Adrenal gland (tissue), 12 donors: ENCODE data around the gene SEMA3A. TPM values are rescaled to one million over a fixed set of nuclear protein-coding genes. Genes with fewer than 3 reads are reported as not detected.
"Not testable (repeated sequence)": the region's sequence is repeated elsewhere in the genome, so short reads cannot be mapped to it uniquely, and the experiment has no call there.

ENCODE experiments used
- DNase-seq, 7 donors: peaks; one replicate each; pipeline ENCODE4 v3.0.0-alpha.2; 2019 to 2020
- H3K27ac ChIP-seq, 5 donors: fragments of 200-600 bp; sonication (generic) in 4 of 5; 1 replicate in 3 of 5; 2 replicates in 2 of 5; pipeline versions ENCODE4 v1.5.1 to v1.8.0; 2016 to 2020; ENCODE audit warnings: mild to moderate bottlenecking in 1 of 5
- H3K27me3 ChIP-seq: fragments of 200-600 bp; 2 replicates; pipeline ENCODE4 v1.8.0; 2021
- H3K36me3 ChIP-seq, 2 donors: fragments of 200-600 bp; replicated peaks in 1 of 2; 1 replicate in 1 of 2; 2 replicates in 1 of 2; pipeline versions ENCODE4 v1.5.1 to v1.8.0; 2018 to 2022
- H3K4me1 ChIP-seq, 2 donors: fragments of 200-600 bp; replicated peaks in 1 of 2; 1 replicate in 1 of 2; 2 replicates in 1 of 2; pipeline versions ENCODE4 v1.5.1 to v1.8.0; 2018 to 2021
- H3K4me3 ChIP-seq, 4 donors: fragments of 200-600 bp; sonication (generic) in 3 of 4; one replicate each; pipeline ENCODE4 v1.5.1; 2016 to 2018
- H3K9me3 ChIP-seq, 3 donors: fragments of 200-600 bp; sonication (generic) in 1 of 3; replicated peaks in 1 of 3; 1 replicate in 2 of 3; 2 replicates in 1 of 3; pipeline versions ENCODE4 v1.5.1 to v1.8.0; 2016 to 2021
- POLR2A ChIP-seq, 2 donors: fragments of 450-650 bp; IDR thresholded peaks; one replicate each; pipeline ENCODE4 v1.6.1; 2017; ENCODE audit warnings: antibody characterized with exemption in 2 of 2, mild to moderate bottlenecking in 2 of 2, moderate library complexity in 1 of 2
- WGBS, 4 donors: extraction: QIAGEN DNeasy Blood & Tissue Kit in 2 of 4; methylation state at CpG; one replicate each; pipeline versions ENCODE4 v1.1.5 to v1.1.7; 2013 to 2017; 5-methylcytosine and 5-hydroxymethylcytosine counted together
- intact Hi-C, 2 donors: fragments of 100-400 bp; cut with DNase I; formaldehyde crosslinking; loops; one replicate each; pipeline versions ENCODE4 v1.14.1 to v1.15.0; 2022 to 2023
- polyA plus RNA-seq, 3 donors: library from polyadenylated mRNA; stranded (reverse); fragments of 200-250 nt in 2 of 3; fragments of 350-450 nt in 1 of 3; fragmentation: Illumina TruSeq in 1 of 3; extraction: RNeasy Lipid Tissue Mini Kit (QIAGEN cat#74804) in 1 of 3; gene quantifications; one replicate each; pipeline ENCODE4 v1.2.3, GENCODE V29; 2013 to 2014
- total RNA-seq, 9 donors: library from RNA; depleted of rRNA in 4 of 9; stranded (reverse); fragments of >200 nt in 4 of 9; fragments of 120-200 nt in 1 of 9; fragmentation: NEBNext Ultra II Directional in 1 of 9; extraction: Animal tissue kit (Norgen Biotek cat#: 25700) in 1 of 9; gene quantifications; one replicate each; pipeline versions ENCODE4 v1.1.0 to v1.2.4, GENCODE V29; 2013 to 2023
- TF ChIP-seq, protein P1 (sequence below), 6 experiments: fragments of 450-650 bp in 4 of 6; fragments of 200-600 bp in 2 of 6; sonication (generic) in 1 of 6; IDR thresholded peaks; 1 replicate in 5 of 6; 2 replicates in 1 of 6; pipeline versions ENCODE4 v1.5.1 to v1.8.0; 2016 to 2021; ENCODE audit warnings: antibody characterized with exemption in 6 of 6, mild to moderate bottlenecking in 2 of 6, moderate library complexity in 1 of 6
- donor health status: healthy with polysubstance abuse.
- donor health status: Bipolar disorder and iron deficiency.
- donor health status: DM: yes; HTN: yes; CAD: no.
- donor health status: DM: no; HTN: no; CAD: no.
- donor health status: DM: no; HTN: no; CAD: no.
- donor health status: DM: yes; HTN: yes; CAD: no.

Gene SEMA3A
- total and polyA plus RNA-seq, 12 donors: 0.24 to 17.5 (median 1.2) TPM

- peaks cover 0 to 3% (median 0%) of the 10 kb centered on the region in 3 donors for H3K9me3 ChIP-seq
- no peak overlapping the region for H3K27ac ChIP-seq
- no peak for DNase-seq
- H3K36me3 ChIP-seq: no peaks in the 10 kb centered on the region
- intact Hi-C loops: no loop called here
- WGBS, 4 donors: 22 to 53% (median 23%) methylated on average over 1 of the region's 1 CpG
- TF ChIP-seq POLR2A (IDR thresholded peaks at IDR 0.05): no peak
- H3K4me1 ChIP-seq: no peaks in the 10 kb centered on the region
- no peaks in the 10 kb centered on the region for H3K27me3 ChIP-seq
- H3K4me3 ChIP-seq: no peak overlapping the region
Measured at GRCh38 chr7:84216472-84216871, 21.9 kb upstream of the SEMA3A start.

- H3K27ac ChIP-seq, intact Hi-C loops, H3K9me3 ChIP-seq, H3K4me3 ChIP-seq, H3K36me3 ChIP-seq, DNase-seq, H3K4me1 ChIP-seq, H3K27me3 ChIP-seq: not testable (repeated sequence)
- whole genome bisulfite sequencing, 4 donors: 73 to 87% (median 80%) methylated on average over 6 of the region's 6 CpGs
Measured at GRCh38 chr7:84214757-84215156, 20.2 kb upstream of the SEMA3A start.

DNA sequence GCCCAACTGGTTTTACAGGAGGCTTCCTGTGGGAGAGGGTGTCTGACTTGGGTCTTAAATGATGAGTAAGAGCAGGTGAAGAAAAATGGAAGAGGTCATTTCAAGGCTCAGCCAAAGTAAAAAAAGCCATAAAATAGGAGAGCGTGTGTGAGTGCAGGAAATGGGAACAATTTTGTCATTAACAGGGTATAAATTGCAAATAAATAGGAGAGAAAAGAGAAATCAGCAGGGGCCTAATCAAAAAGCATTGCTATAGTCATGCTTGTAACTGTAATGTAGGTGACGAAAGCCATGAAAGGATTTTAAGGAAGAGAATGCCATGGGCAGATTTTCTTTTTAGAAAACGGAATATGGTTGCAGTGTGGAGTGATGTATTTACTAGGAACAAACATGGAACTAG is 15.7 kb upstream of the SEMA3A start:
- DNase-seq: no peak
- H3K4me3 ChIP-seq: no peak overlapping the region
- H3K27ac ChIP-seq: no peak overlapping the region
- H3K4me1 ChIP-seq: no peaks in the 10 kb centered on the region
- TF ChIP-seq POLR2A (IDR thresholded peaks at IDR 0.05): no peak
- TF ChIP-seq, protein P1, sequence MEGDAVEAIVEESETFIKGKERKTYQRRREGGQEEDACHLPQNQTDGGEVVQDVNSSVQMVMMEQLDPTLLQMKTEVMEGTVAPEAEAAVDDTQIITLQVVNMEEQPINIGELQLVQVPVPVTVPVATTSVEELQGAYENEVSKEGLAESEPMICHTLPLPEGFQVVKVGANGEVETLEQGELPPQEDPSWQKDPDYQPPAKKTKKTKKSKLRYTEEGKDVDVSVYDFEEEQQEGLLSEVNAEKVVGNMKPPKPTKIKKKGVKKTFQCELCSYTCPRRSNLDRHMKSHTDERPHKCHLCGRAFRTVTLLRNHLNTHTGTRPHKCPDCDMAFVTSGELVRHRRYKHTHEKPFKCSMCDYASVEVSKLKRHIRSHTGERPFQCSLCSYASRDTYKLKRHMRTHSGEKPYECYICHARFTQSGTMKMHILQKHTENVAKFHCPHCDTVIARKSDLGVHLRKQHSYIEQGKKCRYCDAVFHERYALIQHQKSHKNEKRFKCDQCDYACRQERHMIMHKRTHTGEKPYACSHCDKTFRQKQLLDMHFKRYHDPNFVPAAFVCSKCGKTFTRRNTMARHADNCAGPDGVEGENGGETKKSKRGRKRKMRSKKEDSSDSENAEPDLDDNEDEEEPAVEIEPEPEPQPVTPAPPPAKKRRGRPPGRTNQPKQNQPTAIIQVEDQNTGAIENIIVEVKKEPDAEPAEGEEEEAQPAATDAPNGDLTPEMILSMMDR (IDR thresholded peaks at IDR 0.05): no peak
- intact Hi-C loops: no loop called here
- 80 to 86% (median 85%) methylated on average over 3 of the region's 3 CpGs for WGBS, 4 donors
- H3K36me3 ChIP-seq: no peaks in the 10 kb centered on the region
- H3K9me3 ChIP-seq: no peaks in the 10 kb centered on the region
- H3K27me3 ChIP-seq: no peaks in the 10 kb centered on the region

DNA sequence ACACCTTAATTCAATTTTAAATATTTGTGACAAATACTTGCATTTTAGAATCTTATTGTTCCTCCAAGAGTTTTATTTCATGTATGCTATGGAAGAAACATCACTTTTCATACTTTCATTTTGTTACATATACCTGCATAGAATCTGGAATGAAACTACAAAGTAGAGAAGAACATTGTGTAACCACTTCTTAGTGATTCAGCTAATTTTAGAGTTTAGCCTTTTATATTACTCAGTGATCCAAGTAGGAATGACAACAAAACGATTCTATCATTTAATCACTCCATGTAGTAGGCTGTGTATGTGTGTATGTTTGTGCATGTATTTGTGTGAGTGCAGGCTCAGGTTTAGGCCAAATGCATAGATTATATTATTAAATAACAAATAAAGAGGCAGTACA is 14.4 kb upstream of the SEMA3A start:
- H3K27ac ChIP-seq: no peak overlapping the region
- intact Hi-C loops: no loop called here
- no peaks in the 10 kb centered on the region for H3K36me3 ChIP-seq
- DNase-seq: no peak
- H3K4me3 ChIP-seq: no peak overlapping the region
- no peaks in the 10 kb centered on the region for H3K4me1 ChIP-seq
- 32 to 68% (median 58%) methylated on average over 1 of the region's 1 CpG for WGBS, 4 donors
- no peaks in the 10 kb centered on the region for H3K9me3 ChIP-seq
- TF ChIP-seq POLR2A (IDR thresholded peaks at IDR 0.05): no peak
- TF ChIP-seq, protein P1 (IDR thresholded peaks at IDR 0.05): no peak
- H3K27me3 ChIP-seq: no peaks in the 10 kb centered on the region

GRCh38 chr7:84207615-84208014 is 13.0 kb upstream of the SEMA3A start:
- Histone ChIP-seq H3K9me3 (no peaks in the 10 kb centered on the region), H3K4me3 (no peak overlapping the region), H3K36me3 (no peaks in the 10 kb centered on the region), H3K27me3 (no peaks in the 10 kb centered on the region), H3K27ac (no peak overlapping the region), H3K4me1 (no peaks in the 10 kb centered on the region)
- 88 to 93% (median 90%) methylated on average over 2 of the region's 2 CpGs for WGBS, 4 donors
- intact Hi-C loops: no loop called here
- no peak for DNase-seq
- TF ChIP-seq POLR2A (IDR thresholded peaks at IDR 0.05): no peak
- TF ChIP-seq, protein P1 (IDR thresholded peaks at IDR 0.05): no peak
